ENCODE measurements around the gene LTB4R2.

Gene LTB4R2

GRCh38 chr14:24309538-24310264 is at the start of gene LTB4R2:
TSS of gene LTB4R2 (plus strand) at chr14:24310140. CDS start at chr14:24310665, 525 bp downstream.
- FAIRE-seq = no peak

GRCh38 chr14:24260780-24261157 is 49.2 kb upstream of the LTB4R2 start:
- FAIRE-seq = no peak

- no peak for FAIRE-seq
Measured at GRCh38 chr14:24261256-24261968, 48.5 kb upstream of the LTB4R2 start.

GRCh38 chr14:24261969-24262327 is 48.0 kb upstream of the LTB4R2 start:
- no peak for FAIRE-seq

GRCh38 chr14:24262821-24263733 is 46.9 kb upstream of the LTB4R2 start, which contains the start of gene TGM1:
TSS of gene TGM1 (minus strand) at chr14:24263177. CDS start at chr14:24262352, 825 bp downstream.
- FAIRE-seq = no peak

- FAIRE-seq = no peak
Measured at GRCh38 chr14:24263848-24264247, 46.1 kb upstream of the LTB4R2 start.

GRCh38 chr14:24264298-24264697 is 45.6 kb upstream of the LTB4R2 start:
- FAIRE-seq = no peak

GRCh38 chr14:24266344-24267244 is 43.3 kb upstream of the LTB4R2 start:
- FAIRE-seq = no peak

GRCh38 chr14:24267516-24267915 is 42.4 kb upstream of the LTB4R2 start:
- FAIRE-seq = no peak

GRCh38 chr14:24268225-24268624 is 41.7 kb upstream of the LTB4R2 start:
- FAIRE-seq = no peak

- no peak for FAIRE-seq
Measured at GRCh38 chr14:24269368-24269767, 40.6 kb upstream of the LTB4R2 start.

GRCh38 chr14:24269910-24270536 is 39.9 kb upstream of the LTB4R2 start:
- no peak for FAIRE-seq

GRCh38 chr14:24270537-24271133 is 39.3 kb upstream of the LTB4R2 start:
- no peak for FAIRE-seq

- no peak for FAIRE-seq
Measured at GRCh38 chr14:24271134-24271833, 38.7 kb upstream of the LTB4R2 start, which contains the start of gene RABGGTA. TSS of gene RABGGTA (minus strand) at chr14:24271597. CDS start at chr14:24271115, 482 bp downstream.

- FAIRE-seq = no peak
Measured at GRCh38 chr14:24271834-24272263, 38.1 kb upstream of the LTB4R2 start.

- FAIRE-seq = no peak
Measured at GRCh38 chr14:24272467-24272866, 37.5 kb upstream of the LTB4R2 start.

GRCh38 chr14:24273422-24273998 is 36.4 kb upstream of the LTB4R2 start:
- FAIRE-seq = no peak

- no peak for FAIRE-seq
Measured at GRCh38 chr14:24274101-24274543, 35.8 kb upstream of the LTB4R2 start.

GRCh38 chr14:24277071-24277470 is 32.9 kb upstream of the LTB4R2 start:
- no peak for FAIRE-seq
